HEK293T (cell line): Measurements from ENCODE around the gene PRKAG2.
A peak's percentile ranks its signal among the peaks of the same experiment; 100 is the strongest.

Experiments used
- CTCF ChIA-PET: fragments of 350-600 bp; formaldehyde crosslinking; extraction: SDS; loops from one replicate; lab custom pipeline; 2021; ENCODE audit warnings: antibody characterized with exemption, inconsistent platforms; lab: Yijun Ruan, JAX
- POLR2A ChIA-PET: fragments of 350-600 bp; formaldehyde crosslinking; extraction: SDS; loops from one replicate; lab custom pipeline; 2020; ENCODE audit warnings: antibody characterized with exemption, inconsistent platforms; lab: Yijun Ruan, JAX
- DNase-seq: peaks from one replicate; pipeline ENCODE4 v3.0.0; 2012; ENCODE audit warnings: mixed read lengths; ENCODE audit errors: extremely low spot score
- ARNT ChIP-seq: fragments of 450-650 bp; IDR thresholded peaks from 2 replicates; pipeline ENCODE4 v1.6.1; 2017; ENCODE audit warnings: mild to moderate bottlenecking
- BHLHE40 ChIP-seq: fragments of 450-650 bp; IDR thresholded peaks from 2 replicates; pipeline ENCODE4 v1.6.1; 2016; ENCODE audit warnings: mild to moderate bottlenecking, moderate library complexity, borderline replicate concordance
- CTBP1 ChIP-seq: fragments of 450-650 bp; IDR thresholded peaks from 2 replicates; pipeline ENCODE4 v1.6.1; 2016; ENCODE audit warnings: borderline replicate concordance
- ELF4 ChIP-seq: fragments of 450-650 bp; IDR thresholded peaks from 2 replicates; pipeline ENCODE4 v1.6.1; 2017; ENCODE audit warnings: antibody characterized with exemption
- FOXA1 ChIP-seq: fragments of 450-650 bp; IDR thresholded peaks from 2 replicates; pipeline ENCODE4 v1.6.1; 2016; ENCODE audit warnings: mild to moderate bottlenecking
- FOXK2 ChIP-seq: fragments of 450-650 bp; IDR thresholded peaks from 2 replicates; pipeline ENCODE4 v1.6.1; 2016; ENCODE audit warnings: mild to moderate bottlenecking
- FOXM1 ChIP-seq: fragments of 450-650 bp; IDR thresholded peaks from 2 replicates; pipeline ENCODE4 v1.6.1; 2017; ENCODE audit warnings: mild to moderate bottlenecking, borderline replicate concordance
- HDGF ChIP-seq: fragments of 450-650 bp; IDR thresholded peaks from 2 replicates; pipeline ENCODE4 v1.6.1; 2017; ENCODE audit warnings: antibody characterized with exemption, borderline replicate concordance
- L3MBTL2 ChIP-seq: fragments of 450-650 bp; conservative IDR thresholded peaks from 2 replicates; pipeline ENCODE4 v1.6.1; 2016; ENCODE audit warnings: mild to moderate bottlenecking
- LEF1 ChIP-seq: fragments of 450-650 bp; IDR thresholded peaks from 2 replicates; pipeline ENCODE4 v1.6.1; 2017; ENCODE audit warnings: mild to moderate bottlenecking, borderline replicate concordance
- NFRKB ChIP-seq: fragments of 450-650 bp; IDR thresholded peaks from 2 replicates; pipeline ENCODE4 v1.6.1; 2016; ENCODE audit warnings: mild to moderate bottlenecking, moderate library complexity
- PKNOX1 ChIP-seq: fragments of 450-650 bp; IDR thresholded peaks from 2 replicates; pipeline ENCODE4 v1.6.1; 2016
- SP1 ChIP-seq: fragments of 450-650 bp; IDR thresholded peaks from 2 replicates; pipeline ENCODE4 v1.6.1; 2017
- SUZ12 ChIP-seq: fragments of 450-650 bp; IDR thresholded peaks from 2 replicates; pipeline ENCODE4 v1.6.1; 2016; ENCODE audit warnings: mild to moderate bottlenecking
- TARDBP ChIP-seq: fragments of 450-650 bp; IDR thresholded peaks from 2 replicates; pipeline ENCODE4 v1.6.1; 2016
- ZNF384 ChIP-seq: fragments of 450-650 bp; IDR thresholded peaks from 2 replicates; pipeline ENCODE4 v1.6.1; 2016

PRKAG2 gene

GRCh38 chr7:151631570-151631952 is 245.4 kb downstream of the PRKAG2 start:
- CTCF ChIA-PET, result interaction anchor here (0.7 to 2.8 kb wide), 8 partner anchors 10 to 122 kb away, joined by 3 to 7 read pairs (median 4); no protein-coding TSS in a partner anchor
- peak; percentile 57 for DNase-seq
- TF ChIP-seq HDGF, result no peak
- POLR2A ChIA-PET, result interaction anchor here (0.9 to 1.7 kb wide), 6 partner anchors 8 to 112 kb away, joined by 3 to 5 read pairs (median 4); partner anchors contain the start of gene RHEB

- POLR2A ChIA-PET, result interaction anchor here (0.9 to 1.2 kb wide), 2 partner anchors 20 to 111 kb away, joined by 3 read pairs; partner anchors contain the start of gene RHEB
- DNase-seq, result no peak
- CTCF ChIA-PET, result interaction anchor here (0.6 to 2.8 kb wide), 8 partner anchors 11 to 123 kb away, joined by 3 to 7 read pairs (median 4); no protein-coding TSS in a partner anchor
- TF ChIP-seq PKNOX1 (no peak), L3MBTL2 (0 out of 2 replicates have a peak, but pooled peaks have one; percentile 23)
Measured at GRCh38 chr7:151630851-151631569, 245.9 kb downstream of the PRKAG2 start.

GRCh38 chr7:151630358-151630757 is 246.6 kb downstream of the PRKAG2 start:
- no peak for DNase-seq
- no peak for TF ChIP-seq ARNT
- no peak for TF ChIP-seq HDGF
- TF ChIP-seq TARDBP, result no peak
- ChIA-PET CTCF (interaction anchor here (0.7 to 2.8 kb wide), 4 partner anchors 12 to 124 kb away, joined by 3 to 7 read pairs (median 4); no protein-coding TSS in a partner anchor), POLR2A (interaction anchor here (1.2 kb wide), 1 partner anchor 111 kb away, joined by 3 read pairs; the partner anchor contains the start of gene RHEB)

GRCh38 chr7:151629713-151630272 is 247.1 kb downstream of the PRKAG2 start:
- no peak for DNase-seq
- ChIA-PET CTCF (interaction anchor here (0.6 to 1.1 kb wide), 3 partner anchors 55 to 125 kb away, joined by 3 read pairs; no protein-coding TSS in a partner anchor), POLR2A (no interaction called here)
- TF ChIP-seq TARDBP (no peak), ARNT (no peak), FOXM1 (no peak), L3MBTL2 (no peak), SP1 (no peak), FOXK2 (no peak), PKNOX1 (no peak), FOXA1 (no peak), LEF1 (no peak), BHLHE40 (no peak), ZNF384 (no peak), NFRKB (no peak), SUZ12 (no peak), HDGF (no peak), CTBP1 (no peak), ELF4 (no peak)

GRCh38 chr7:151628846-151629604 is 247.9 kb downstream of the PRKAG2 start:
- TF ChIP-seq L3MBTL2, result no peak
- TF ChIP-seq SP1, result no peak
- TF ChIP-seq BHLHE40, result no peak
- TF ChIP-seq LEF1, result no peak
- TF ChIP-seq ELF4, result no peak
- no peak for TF ChIP-seq CTBP1
- no peak for TF ChIP-seq SUZ12
- TF ChIP-seq HDGF, result no peak
- DNase-seq, result no peak
- ChIA-PET CTCF (interaction anchor here (0.6 kb wide), 2 partner anchors 50 to 57 kb away, joined by 3 read pairs; no protein-coding TSS in a partner anchor), POLR2A (interaction anchor here (1.0 kb wide), 1 partner anchor 109 kb away, joined by 3 read pairs; the partner anchor contains the start of gene RHEB)

GRCh38 chr7:151626422-151627115 is 250.3 kb downstream of the PRKAG2 start:
- ChIA-PET POLR2A (no interaction called here), CTCF (interaction anchor here (1.1 kb wide), 1 partner anchor 166 kb away, joined by 5 read pairs; no protein-coding TSS in a partner anchor)
- DNase-seq, result peak; percentile 61
- TF ChIP-seq HDGF, result no peak
- TF ChIP-seq ARNT, result no peak
- TF ChIP-seq LEF1, result no peak
- TF ChIP-seq FOXK2, result no peak
- TF ChIP-seq ELF4, result no peak
- no peak for TF ChIP-seq SUZ12
- no peak for TF ChIP-seq FOXA1
- no peak for TF ChIP-seq SP1
- TF ChIP-seq BHLHE40, result no peak
- TF ChIP-seq FOXM1, result no peak
- TF ChIP-seq NFRKB, result no peak
- TF ChIP-seq ZNF384, result no peak
- TF ChIP-seq L3MBTL2, result no peak
- no peak for TF ChIP-seq TARDBP
- TF ChIP-seq PKNOX1, result no peak
- no peak for TF ChIP-seq CTBP1
